ENCODE measurements around the gene TVP23A.
"Not testable (repeated sequence)": the region's sequence is repeated elsewhere in the genome, so short reads cannot be mapped to it uniquely, and the experiment has no call there.

Gene TVP23A

GRCh38 chr16:10836174-10836853, 17.7 kb upstream of the TVP23A start:
- no peak for FAIRE-seq

GRCh38 chr16:10835281-10835931, 16.8 kb upstream of the TVP23A start:
- no peak for DNase-seq (ENCODE audit: insufficient read length, low spot score)
- no peak for FAIRE-seq

More at GRCh38 chr16:10836174-10836853, 17.7 kb upstream of the TVP23A start:
- no peak for DNase-seq (ENCODE audit: insufficient read length, low spot score)

GRCh38 chr16:10834766-10835165, 16.2 kb upstream of the TVP23A start:
- DNase-seq (ENCODE audit: insufficient read length, low spot score) (no peak), FAIRE-seq (no peak)

GRCh38 chr16:10834130-10834529, 15.5 kb upstream of the TVP23A start:
- FAIRE-seq (no peak), DNase-seq (ENCODE audit: insufficient read length, low spot score) (no peak)

- no peak for DNase-seq (ENCODE audit: insufficient read length, low spot score)
- no peak for FAIRE-seq
Measured at GRCh38 chr16:10833271-10833670, 14.7 kb upstream of the TVP23A start.

GRCh38 chr16:10831894-10832886, 13.6 kb upstream of the TVP23A start:
- DNase-seq (ENCODE audit: insufficient read length, low spot score) (no peak), FAIRE-seq (no peak)

GRCh38 chr16:10830240-10830639, 11.6 kb upstream of the TVP23A start:
- FAIRE-seq; DNase-seq (ENCODE audit: insufficient read length, low spot score): not testable (repeated sequence)

- DNase-seq (ENCODE audit: insufficient read length, low spot score); FAIRE-seq: not testable (repeated sequence)
Measured at GRCh38 chr16:10829390-10830098, 10.9 kb upstream of the TVP23A start.

GRCh38 chr16:10828851-10829366, 10.3 kb upstream of the TVP23A start:
- FAIRE-seq (no peak), DNase-seq (ENCODE audit: insufficient read length, low spot score) (peak; percentile 32)

- DNase-seq (ENCODE audit: insufficient read length, low spot score), result no peak
- FAIRE-seq, result no peak
Measured at GRCh38 chr16:10827691-10828341, 9.2 kb upstream of the TVP23A start.

- no peak for DNase-seq (ENCODE audit: insufficient read length, low spot score)
Measured at GRCh38 chr16:10824111-10824893, 5.7 kb upstream of the TVP23A start.

GRCh38 chr16:10822702-10823101, 4.1 kb upstream of the TVP23A start:
- peak; percentile 20 for FAIRE-seq
- no peak for DNase-seq (ENCODE audit: insufficient read length, low spot score)

More at GRCh38 chr16:10824111-10824893, 5.7 kb upstream of the TVP23A start:
- no peak for FAIRE-seq

- DNase-seq (ENCODE audit: insufficient read length, low spot score) (no peak), FAIRE-seq (no peak)
Measured at GRCh38 chr16:10820546-10820945, 2.0 kb upstream of the TVP23A start.

GRCh38 chr16:10817514-10817913, 1.1 kb downstream of the TVP23A start:
- no peak for FAIRE-seq
- DNase-seq (ENCODE audit: insufficient read length, low spot score), result no peak

GRCh38 chr16:10813099-10813455, 5.5 kb downstream of the TVP23A start:
- DNase-seq (ENCODE audit: insufficient read length, low spot score), result no peak
- no peak for FAIRE-seq

- DNase-seq (ENCODE audit: insufficient read length, low spot score), result no peak
- FAIRE-seq, result no peak
Measured at GRCh38 chr16:10812312-10813098, 6.1 kb downstream of the TVP23A start.

- DNase-seq (ENCODE audit: insufficient read length, low spot score) (no peak), FAIRE-seq (no peak)
Measured at GRCh38 chr16:10809706-10810105, 8.9 kb downstream of the TVP23A start.

- no peak for DNase-seq (ENCODE audit: insufficient read length, low spot score)
- no peak for FAIRE-seq
Measured at GRCh38 chr16:10808850-10809249, 9.7 kb downstream of the TVP23A start.

Measured in HTR-8/SVneo (cell line).